ENCODE data around the gene PCDH9.

Gene PCDH9

DNA sequence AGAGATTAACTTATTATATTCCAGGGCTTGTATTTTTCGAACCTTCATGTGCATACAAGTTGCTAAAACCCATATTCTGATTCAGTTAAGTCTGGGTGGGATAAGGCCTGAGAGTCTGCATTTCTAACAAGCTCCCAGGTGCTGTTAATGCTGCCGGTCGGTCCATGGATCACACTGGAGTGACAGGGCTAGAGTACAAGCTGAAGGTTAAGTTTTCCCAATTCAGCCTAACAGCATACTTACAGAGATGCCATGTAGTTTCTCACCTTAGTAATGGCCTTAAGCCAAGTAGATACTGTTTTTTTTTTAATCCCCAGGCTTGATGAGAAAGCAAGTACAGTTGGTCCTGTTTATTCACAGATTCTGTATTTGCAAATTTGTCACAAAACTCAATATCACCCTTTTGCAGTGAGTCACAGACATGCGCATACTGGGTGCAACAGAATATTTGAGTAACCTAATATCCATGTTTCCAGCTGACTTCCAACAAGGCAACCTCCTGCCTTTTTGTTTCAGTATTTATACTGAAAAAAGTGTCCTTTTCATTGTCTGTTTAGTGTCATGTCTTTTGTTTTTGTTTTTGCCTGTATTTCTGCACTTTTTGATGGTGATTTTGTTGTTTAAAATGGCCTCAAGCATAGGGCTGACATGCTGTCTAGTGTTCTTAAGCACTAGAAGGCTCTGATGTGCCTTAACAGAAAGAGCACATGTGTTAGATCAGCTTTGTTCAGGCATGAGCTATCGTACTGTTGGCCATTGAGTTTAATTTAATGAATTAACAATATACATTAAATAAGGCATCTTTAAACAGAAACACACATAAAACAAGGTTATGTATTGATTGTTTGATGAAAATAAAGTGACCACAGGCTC, 875.0 kb downstream of the PCDH9 start:
- no peak for DNase-seq

DNA sequence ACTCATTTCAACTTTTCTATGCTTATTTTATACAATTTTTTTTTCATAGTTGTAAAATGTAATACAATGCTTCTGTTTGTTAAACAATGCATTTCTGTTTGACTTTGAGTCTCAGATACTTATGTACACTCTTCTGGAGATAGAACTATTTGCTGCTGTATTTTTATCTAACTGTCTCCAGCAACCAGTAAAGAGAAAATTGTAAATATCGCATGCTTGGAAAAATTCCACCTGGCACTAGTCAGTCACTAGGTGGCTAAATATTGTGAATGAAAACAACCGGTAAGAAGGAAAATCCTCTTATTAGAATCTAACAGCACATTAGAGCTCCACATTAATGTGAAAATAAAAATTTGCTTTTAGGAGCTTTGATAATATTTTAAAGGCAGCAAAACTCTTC, 876.5 kb downstream of the PCDH9 start:
- DNase-seq: peak in 1 of 2 experiments; percentile 13

DNA sequence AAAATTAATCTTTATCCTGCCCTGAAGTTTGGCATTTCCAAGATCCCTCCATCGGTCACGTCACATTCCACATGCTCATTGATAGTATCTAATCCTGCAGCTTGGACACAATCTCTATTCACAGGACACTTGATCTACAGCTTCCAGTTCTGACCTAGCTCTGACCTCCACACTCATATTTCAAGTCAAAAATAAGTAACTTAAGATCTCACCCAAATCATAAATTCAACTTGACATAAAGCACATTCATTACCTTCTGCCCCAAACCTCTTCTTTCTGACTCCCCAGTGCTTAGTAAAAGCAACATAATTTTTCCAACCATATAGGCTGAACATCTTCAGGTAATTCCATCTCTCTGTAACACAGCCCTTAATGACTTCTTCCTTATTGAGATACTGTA, 880.2 kb downstream of the PCDH9 start:
- no peak for DNase-seq

DNA sequence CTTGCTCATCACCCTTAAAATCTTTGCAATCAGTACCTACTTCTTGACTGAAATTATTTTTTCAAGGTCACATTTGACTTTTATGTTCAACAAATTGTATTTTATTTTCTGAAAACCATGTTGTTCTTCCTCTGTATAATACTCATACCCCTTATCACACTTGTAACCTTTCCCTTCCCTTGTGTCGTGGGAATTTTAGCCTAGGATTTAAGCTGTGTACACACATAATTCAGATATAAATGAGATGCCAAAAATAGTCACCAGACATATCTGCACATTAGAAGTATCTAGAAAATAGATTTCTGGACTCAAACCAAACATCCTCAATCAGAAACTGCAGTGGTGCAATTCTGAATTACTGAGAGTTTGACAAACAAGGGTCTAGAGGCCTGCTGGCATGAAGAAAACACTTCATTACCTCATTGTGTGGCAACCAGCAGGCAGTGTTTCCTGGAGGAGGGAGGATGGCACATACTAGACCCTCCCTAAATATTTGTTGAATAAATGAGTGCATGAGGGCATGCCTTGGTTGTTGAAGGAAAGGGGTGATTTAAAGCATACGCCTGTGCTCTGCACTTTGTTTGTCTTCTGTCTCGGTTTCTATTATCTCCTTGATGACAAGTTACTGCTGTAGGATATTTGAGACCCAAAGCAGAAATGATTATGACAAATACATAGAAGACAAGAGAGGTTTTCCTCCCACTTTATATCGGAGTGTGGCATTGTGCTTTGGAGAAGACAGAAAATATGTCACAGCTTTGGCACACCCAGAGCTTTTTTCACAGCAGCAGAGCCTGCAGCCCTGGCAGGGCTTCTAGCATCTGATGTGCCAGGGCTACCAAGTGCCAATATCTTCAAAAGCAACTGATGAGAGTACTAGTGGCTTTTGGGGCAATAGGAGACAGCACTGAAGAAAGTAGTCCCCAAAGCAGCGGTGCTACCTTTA, 881.1 kb downstream of the PCDH9 start:
- DNase-seq: no peak

DNA sequence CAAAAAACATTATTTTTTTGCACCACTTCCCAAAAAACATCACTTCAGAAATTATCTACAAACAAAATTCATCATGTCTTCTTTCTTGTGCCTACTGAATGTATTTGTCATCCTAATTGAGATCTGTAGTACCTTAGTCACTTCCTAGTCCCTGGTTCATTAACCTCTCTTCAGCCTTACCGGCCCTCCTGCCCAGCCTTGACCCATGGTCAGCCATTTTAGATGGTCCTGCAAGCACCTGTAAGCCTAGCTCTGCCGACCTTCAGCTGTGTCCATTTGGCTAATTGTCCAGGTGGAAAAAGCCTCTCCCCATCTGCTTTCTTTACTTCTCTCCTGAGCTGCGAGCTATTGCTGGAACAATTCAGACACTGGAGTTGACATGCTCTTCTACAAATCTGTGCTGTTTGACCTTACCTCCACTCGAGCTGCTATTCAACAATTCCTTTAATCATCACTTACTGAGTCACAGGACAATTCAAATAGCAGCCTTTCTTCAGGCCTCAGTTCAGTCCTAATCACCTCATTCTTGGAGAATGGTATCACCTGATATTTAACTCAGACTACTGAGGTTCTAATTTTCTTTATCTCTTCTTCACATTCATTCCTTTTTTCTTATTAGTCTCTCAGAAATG, 882.5 kb downstream of the PCDH9 start:
- DNase-seq: no peak

DNA sequence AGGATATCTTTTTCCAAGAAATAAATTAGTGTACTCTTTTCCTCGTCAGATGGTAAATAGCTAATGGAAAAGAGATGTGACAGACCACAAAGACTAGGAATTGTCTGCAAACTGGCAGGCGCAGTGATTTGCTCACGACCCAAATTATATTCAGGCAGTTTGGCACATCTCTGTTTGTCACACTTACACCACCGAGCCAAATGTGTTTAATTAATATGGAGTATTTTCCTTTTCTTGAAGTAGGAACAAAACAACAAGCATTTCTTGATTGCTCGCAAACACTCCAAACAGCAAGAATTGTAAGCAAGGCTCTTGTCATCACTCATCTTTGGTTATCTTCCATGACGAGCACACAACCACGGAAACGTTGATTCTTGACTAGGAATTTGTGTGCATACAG, 884.2 kb downstream of the PCDH9 start:
- no peak for DNase-seq

DNA sequence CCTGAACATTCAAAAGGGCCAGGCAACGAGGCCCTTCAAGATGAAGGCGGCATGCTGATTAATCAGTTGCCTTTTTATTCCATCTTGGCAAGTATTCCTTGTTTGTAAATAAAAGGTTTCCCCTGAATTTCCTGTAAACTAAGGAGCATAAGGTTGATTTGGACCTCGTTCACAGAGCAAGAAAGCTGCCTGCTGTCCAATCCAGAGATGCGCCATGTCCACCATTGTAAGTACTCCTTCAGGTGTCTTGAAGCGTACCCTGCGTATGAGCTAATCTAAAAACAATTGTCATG, 884.7 kb downstream of the PCDH9 start:
- no peak for DNase-seq

DNA sequence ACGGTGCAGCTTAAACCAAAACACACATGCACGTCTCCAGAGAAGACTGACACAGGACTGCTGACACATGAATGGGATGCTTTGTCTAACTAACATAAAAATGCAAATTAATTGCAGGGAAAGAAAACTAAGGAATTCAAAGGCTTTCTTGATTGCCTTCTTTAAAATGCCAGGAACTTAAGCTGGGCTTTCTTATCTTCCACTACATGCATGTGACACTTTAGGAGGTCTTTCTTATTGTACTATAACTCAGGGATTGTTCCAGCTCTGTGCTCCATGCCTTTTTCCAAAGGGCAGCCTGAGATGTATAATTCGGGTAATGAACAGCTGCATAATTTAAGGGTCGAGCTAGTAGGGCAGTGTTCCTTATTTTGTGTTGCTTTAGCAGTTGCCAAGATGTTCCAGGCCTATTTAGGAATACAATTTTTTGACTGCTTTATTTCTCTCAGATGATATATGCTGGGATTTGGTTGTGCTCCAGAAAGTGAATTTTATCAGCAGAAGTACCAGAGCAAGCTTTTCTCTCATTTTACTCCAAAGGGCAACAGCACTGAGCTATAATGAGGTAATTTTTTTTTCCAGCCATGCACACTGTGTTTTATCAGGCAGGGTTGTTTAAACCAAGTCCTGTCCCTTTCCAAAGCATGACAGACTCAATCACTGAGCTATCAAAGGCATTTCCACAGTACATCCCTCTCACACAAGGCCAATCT, 885.2 kb downstream of the PCDH9 start:
- DNase-seq: no peak

DNA sequence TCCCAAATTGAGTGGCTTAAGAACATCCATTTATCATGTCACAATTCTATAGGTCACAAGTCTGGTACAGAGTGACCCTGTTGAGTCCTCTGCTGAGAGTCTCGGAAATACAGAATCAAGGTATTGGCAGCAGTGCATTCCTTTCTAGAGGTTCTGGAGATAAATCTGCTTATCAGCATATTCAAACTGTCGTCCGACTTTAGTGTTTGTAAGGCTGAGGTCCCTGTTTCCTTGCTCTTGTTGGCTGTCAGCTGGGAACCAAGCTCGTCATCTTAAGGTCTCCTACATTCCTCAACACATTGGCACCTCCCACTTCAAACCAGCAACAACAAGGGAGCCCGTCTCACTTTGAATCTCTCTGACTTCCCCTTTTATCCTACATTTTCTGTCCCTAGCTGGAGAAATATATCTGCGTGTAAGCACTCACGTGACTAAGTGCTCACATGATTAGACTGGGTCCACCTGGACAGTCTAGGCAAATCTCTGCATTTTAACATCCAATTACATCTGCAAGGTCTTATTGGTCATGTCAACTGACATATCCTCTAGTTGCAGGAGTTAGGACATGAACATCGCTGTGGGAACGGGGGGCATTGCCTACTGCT, 886.8 kb downstream of the PCDH9 start:
- no peak for DNase-seq

DNA sequence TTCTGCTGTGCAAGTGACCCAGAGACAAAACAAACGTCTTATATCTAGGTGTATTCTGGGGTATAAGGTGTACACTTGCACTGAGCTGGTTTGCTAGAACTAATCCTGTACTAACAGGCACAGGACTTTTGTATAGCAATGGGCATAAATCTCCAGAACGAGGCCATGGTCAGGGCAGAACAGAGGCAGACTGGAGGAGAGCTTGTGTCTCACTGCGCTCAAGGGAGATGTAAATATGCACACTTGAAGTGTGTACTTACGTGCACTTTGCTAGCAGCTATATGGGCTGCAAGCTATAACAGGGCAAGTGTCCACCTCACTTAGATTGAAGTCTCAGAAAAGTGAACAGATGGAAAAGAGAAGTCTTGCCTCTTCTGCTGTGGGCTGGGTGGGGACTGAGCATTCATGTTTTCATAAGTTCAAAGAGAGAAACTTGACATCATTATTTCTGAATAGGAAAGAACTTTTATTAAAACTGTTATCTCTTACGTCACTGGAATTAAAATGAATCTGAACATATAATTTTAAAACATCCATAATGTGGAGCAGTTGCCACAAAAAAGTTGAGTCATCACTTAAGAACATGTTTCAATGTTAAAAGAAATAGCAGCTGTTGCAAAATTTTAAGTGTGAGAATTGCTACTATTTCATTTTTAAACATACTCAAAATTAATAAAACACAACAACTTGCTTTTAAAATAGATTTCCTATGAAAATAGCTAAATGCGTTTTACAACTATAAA, 888.3 kb downstream of the PCDH9 start:
- DNase-seq: no peak

DNA sequence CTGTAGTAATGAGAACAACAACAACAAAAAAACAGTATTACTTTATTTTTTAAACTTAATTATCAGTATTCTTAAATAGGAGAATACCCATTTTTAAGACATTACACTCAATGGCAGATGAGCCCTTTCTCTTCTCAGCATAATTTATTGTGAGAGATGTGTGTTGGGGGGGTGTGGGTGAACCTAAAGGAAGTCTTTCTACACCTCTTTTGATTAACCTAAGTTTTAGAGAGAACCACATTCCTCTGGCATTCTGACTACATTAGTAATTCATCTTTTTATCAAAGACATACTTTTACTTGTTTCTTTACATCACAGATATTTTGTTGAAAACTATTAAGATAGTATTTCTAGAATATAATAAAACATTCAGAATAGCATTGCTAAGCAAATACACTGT, 890.9 kb downstream of the PCDH9 start:
- DNase-seq: no peak

DNA sequence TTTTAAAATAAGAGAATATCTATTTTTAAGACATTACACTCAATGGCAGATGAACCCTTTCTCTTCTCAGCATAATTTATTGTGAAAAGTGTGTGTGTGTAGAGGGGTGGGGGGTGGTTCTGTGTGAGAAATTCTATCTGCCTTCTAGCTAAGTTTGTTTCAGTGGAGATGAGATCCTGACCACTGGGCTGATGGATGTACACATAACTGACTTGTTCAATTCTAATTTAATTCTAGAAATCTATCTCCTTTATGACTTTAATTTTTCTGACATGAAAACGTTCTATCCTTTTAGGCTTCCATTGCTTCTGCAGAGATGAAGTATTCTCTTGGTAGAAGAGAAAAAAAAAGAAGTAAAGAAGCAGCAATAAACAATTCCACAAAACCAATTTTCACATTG, 891.6 kb downstream of the PCDH9 start:
- DNase-seq: no peak

DNA sequence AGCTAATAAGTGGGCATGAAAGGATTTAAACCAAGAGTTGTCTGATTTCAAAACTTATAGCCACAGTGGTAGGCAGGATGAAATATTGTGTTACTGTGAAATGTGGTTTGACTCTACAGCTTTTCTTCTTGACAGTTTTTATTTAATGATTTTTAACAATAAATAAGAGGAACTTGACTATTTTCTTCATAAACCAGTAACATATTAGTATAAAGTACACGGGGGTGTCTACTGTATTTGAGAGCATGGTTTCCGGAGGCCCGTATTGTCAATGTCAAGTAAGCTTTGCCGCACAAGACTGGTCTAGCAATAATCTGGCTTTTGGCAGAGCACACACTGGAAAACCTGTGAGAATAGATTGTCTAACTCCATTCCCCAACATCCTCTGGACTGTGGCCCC, 894.5 kb downstream of the PCDH9 start:
- DNase-seq: no peak

DNA sequence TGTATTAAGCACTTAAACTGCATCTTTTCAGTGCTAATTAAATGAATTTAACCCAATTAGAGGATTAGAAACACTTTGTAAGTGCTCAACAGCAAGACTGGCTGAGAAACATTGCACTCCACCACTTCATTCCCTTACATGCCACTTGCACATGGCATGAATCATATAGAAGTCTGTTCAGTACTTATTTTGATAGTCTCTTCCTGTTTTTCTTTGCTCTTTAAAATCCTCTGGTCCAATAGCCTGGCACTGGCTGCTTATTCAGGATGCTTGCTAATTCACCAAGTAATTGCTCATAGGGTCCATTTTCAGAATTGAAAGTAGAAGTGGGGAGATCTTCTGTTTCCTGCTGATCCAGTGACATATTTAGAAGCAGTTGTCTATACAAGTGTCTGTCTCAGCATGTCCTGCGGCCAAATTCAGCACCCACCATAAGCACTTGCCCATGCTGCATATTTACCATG, 900.1 kb downstream of the PCDH9 start:
- DNase-seq: no peak

DNA sequence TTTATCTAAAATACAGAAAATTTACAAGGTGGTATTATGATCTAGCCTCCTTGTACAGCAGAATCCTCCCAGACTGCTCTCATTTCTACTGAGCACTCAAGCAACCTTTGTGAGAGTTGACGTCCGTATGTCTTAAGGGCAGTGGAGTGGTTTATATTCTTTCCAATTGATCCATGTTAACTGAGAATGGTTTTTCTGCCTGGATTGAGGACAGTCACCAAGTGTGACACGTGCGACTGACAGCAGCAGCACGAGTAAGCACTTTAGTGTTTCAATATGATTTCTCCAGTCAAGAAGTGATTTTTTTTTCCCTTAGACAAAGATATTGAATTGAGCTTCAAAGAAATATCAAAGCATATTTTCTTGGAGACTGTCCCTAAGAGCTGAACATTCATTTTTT, 901.7 kb downstream of the PCDH9 start:
- no peak for DNase-seq

DNA sequence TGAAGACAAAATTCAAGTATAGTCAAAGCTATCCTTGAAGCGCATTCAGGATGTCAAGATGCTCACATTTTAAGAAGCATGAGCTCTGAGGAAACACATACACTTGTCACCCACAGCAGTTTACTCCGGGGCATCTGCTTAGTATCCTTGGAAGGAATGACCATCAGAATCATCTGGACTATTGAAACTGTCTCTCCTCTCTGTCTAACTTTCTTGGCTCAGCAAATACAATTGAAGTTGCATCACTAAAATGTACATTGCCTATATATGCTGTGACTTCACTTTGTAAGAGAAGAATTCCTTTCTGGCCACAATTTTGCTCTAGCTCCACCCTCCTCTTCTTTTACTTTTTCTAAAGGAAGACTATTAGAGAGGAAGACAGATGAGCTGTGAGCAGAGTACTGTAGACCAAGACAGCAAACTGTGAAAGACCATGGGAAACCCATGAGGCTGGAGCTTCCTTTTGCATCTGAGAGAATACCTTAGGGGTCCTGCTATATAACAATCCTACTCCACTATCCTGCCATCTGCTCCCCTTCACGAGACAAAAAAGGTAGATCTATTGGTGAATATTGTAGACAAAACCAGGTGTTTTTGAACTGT, 906.3 kb downstream of the PCDH9 start:
- DNase-seq: no peak

DNA sequence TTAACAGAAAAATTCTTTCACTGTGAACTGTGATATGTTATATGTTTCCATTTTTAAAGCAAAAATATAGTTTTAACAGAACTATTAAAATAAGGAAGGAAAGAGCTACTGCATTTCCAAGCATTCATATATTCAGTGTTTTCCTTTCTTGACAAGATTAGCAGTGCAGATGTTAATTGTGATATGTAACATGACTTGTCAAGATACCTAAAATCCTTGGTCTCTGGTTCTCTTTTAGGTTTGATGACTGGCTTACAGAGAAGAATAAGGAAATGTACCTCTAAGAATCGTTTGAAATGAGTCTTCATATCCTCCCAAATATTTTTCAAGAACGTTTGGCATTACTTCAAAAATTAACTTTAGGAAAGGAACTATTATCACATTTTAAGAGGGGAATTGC, 907.2 kb downstream of the PCDH9 start:
- DNase-seq: no peak

DNA sequence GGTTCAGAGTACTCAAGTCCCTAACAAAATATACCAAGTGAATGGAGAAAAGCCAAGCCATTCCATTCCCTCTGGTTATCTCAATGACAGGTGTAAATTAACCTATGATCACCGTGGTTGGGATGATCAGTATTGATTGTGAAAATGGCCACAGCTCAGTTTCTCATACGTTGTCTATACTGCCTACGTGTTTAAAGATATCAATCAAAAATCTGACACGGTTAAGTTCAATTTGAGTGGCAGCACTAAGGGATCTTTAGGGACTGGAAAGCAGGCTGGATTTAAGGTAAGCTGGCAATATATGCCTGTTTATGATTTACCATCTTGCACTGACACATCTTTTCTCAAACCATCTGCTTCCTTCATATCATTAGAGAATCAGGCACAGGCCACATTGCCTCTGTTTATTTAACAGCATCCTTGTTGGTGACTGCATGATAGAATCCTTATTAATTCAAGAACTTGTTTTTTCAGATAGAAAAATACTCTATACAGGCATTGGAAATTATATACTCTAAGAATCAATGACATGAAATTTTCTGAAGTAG, 907.9 kb downstream of the PCDH9 start:
- DNase-seq: no peak

DNA sequence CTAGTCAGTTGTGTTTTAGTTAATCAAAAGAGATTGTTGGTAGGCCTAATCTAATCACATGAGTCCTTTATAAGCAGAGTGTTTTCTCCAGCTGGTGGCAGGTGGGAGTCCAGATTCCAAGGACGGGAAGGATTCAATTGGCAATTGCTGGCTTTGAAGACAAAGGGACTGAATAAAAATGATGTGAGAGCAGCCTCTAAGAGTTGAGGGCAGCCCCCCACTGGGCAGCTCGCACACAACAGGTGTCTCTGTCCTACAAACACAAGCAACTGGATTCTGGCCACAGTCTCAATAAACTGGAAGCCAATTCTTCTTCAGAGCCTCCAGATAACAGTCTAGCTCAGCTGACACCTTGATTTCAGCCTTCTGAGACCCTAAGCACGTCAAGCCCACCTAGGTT, 915.2 kb downstream of the PCDH9 start:
- no peak for DNase-seq

DNA sequence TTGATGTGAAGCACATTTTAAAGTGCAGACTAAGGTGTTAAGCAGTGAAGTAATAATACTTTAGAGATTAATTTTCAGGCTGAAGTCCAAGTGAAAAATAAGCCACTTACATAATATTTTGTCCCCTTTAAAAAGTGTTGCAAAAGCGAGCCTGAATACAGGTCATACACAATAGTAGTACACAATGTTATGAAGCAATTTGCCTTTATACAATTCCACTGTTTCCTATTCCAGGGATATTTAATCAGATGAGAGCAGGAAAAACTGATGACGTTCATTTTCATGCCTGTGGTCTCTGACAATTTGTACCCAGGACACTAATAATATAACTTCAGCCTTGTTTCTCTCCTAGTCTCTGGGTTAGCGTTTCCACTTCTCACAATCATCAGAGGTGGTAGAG, 916.7 kb downstream of the PCDH9 start:
- DNase-seq: no peak
